Endothelial cell of hepatic sinusoid (primary cell): Measurements from ENCODE around the gene CEP43.
"Not testable (repeated sequence)": the region's sequence is repeated elsewhere in the genome, so short reads cannot be mapped to it uniquely, and the experiment has no call there.

ENCODE experiments used
- in situ Hi-C: cut with HindIII; loops from 2 replicates; pipeline ENCODE4 v1.10.0; 2017; ENCODE audit warnings: low sequenced_read_pairs

Gene CEP43

GRCh38 chr6:166999145-166999883 is at the start of gene CEP43:
Gene CEP43 (plus strand): TSS chr6:166999397. CDS start chr6:166999413, 16 bp downstream.
- in situ Hi-C loops = no loop called here

- in situ Hi-C loops = no loop called here
These were observed 49.4 kb upstream of the CEP43 start for GRCh38 chr6:166949528-166950442.

- in situ Hi-C loops = no loop called here
These were observed 48.8 kb upstream of the CEP43 start for GRCh38 chr6:166950443-166950821.

GRCh38 chr6:166950892-166951669 is 48.1 kb upstream of the CEP43 start:
- in situ Hi-C loops = not testable (repeated sequence)

GRCh38 chr6:166951670-166952060 is 47.5 kb upstream of the CEP43 start:
- in situ Hi-C loops = no loop called here

GRCh38 chr6:166952121-166952520 is 47.1 kb upstream of the CEP43 start:
- in situ Hi-C loops = no loop called here

- in situ Hi-C loops = no loop called here
These were observed 46.4 kb upstream of the CEP43 start for GRCh38 chr6:166952567-166953486.

- in situ Hi-C loops = no loop called here
These were observed 45.0 kb upstream of the CEP43 start for GRCh38 chr6:166954118-166954713.

GRCh38 chr6:166955121-166955864 is 43.9 kb upstream of the CEP43 start:
- in situ Hi-C loops = no loop called here

- in situ Hi-C loops = no loop called here
These were observed 43.2 kb upstream of the CEP43 start for GRCh38 chr6:166955865-166956443.

GRCh38 chr6:166956444-166957086 is 42.6 kb upstream of the CEP43 start, which contains the start of gene RNASET2:
Gene RNASET2 (minus strand): TSS chr6:166956550. CDS start chr6:166956182, 368 bp downstream.
- in situ Hi-C loops = no loop called here

GRCh38 chr6:166957087-166957804 is 42.0 kb upstream of the CEP43 start:
- in situ Hi-C loops = no loop called here

- in situ Hi-C loops = no loop called here
These were observed 41.5 kb upstream of the CEP43 start for GRCh38 chr6:166957805-166958076.

- in situ Hi-C loops = no loop called here
These were observed 40.0 kb upstream of the CEP43 start for GRCh38 chr6:166958926-166959861.

GRCh38 chr6:166959911-166960608 is 39.1 kb upstream of the CEP43 start:
- in situ Hi-C loops = no loop called here

GRCh38 chr6:166960609-166960978 is 38.6 kb upstream of the CEP43 start:
- in situ Hi-C loops = no loop called here
